ENCODE data around the gene ATRN.
A peak's percentile ranks its signal among the peaks of the same experiment; 100 is the strongest.
"Not testable (repeated sequence)": the region's sequence is repeated elsewhere in the genome, so short reads cannot be mapped to it uniquely, and the experiment has no call there.

ATRN gene

DNA sequence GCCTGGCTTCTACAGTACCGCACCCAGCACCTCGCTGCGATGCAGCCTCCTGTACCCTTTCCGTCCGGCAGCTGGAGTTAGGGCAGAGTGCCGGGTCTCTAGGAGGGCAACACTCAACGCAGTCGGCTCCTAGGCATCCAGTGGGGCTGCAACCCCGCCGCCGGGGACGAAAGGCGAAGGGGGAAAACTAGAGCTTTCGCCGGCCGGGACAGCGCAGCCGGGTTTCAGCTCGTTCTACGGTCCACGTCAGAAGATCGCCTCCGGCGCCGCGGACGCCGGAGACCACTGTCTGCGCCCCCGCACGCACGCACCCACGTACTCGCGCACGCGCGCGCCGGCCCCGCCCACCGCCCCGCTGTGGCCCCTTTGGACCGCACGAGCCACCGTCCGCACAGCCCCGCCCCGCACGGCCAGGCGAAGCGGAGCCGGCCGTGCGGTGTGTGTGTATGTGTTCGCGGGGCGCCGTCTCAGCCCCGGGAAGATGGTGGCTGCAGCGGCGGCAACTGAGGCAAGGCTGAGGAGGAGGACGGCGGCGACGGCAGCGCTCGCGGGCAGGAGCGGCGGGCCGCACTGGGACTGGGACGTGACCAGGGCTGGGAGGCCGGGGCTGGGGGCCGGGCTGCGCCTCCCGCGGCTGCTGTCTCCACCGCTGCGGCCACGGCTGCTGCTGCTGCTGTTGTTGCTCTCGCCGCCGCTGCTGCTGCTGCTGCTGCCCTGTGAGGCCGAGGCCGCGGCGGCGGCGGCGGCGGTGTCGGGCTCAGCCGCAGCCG is at the start of gene ATRN:
ATRN (plus strand) TSS at position 392 of the 770 bp plus-strand sequence; CDS start at position 482, 90 bp downstream.
- peak; percentile 85 for DNase-seq

DNA sequence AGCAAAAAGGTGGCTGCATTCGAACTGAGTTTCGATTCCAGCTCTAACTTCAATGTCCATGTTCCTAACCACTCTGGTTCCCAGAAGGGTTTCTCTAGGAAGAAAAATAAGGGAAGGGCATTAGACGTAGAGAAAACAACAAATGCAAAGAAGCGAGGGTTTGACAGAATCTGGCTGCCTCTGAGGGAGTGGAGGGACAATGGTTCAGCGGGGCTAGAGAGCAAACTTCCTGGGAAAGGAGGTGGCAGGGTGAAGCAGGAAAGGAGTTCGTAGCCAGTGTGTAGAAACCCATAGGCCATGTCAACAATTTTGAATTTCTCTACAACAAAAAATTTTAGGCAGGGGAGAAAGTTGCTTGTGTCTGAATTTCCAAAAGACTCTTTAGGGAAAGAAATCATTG is 48.8 kb upstream of the ATRN start:
- no peak for DNase-seq

DNA sequence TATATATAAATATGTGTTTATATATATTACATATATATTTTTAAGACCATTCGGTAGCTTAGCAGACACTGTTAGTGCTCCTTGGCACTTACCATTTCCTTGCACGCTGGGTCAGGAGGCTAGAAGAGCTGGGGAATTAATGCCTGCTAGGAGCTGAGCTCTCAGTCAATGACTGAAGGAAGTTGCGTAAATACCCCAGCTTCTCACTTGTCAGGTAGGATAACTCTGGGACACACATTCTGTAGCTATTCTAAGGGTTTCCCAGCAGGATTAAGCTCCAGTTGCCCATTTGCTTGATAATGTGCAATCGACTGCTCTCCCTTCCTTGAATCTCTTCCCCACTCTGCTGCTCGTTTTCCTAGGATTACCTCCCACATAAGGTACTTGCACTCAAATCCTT is 47.7 kb upstream of the ATRN start:
- no peak for DNase-seq

DNA sequence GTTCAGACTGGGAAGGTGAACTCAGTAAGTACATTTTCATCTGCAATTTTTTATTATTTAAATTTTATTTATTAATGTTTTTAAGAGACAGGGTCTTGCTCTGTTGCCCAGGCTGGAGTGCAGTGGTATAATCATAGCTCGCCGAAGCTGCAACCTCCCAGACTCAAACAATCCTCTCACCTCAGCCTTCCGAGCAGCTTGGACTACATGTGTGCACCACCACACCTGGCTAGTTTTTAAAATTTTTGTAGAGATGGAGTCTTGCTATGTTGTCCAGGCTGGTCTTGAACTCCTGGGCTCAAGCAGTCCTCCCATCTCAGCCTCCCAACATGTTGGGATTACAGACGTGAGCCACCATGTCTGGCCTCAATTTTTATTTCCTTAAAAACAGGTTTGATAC is 44.1 kb upstream of the ATRN start:
- DNase-seq = not testable (repeated sequence)

DNA sequence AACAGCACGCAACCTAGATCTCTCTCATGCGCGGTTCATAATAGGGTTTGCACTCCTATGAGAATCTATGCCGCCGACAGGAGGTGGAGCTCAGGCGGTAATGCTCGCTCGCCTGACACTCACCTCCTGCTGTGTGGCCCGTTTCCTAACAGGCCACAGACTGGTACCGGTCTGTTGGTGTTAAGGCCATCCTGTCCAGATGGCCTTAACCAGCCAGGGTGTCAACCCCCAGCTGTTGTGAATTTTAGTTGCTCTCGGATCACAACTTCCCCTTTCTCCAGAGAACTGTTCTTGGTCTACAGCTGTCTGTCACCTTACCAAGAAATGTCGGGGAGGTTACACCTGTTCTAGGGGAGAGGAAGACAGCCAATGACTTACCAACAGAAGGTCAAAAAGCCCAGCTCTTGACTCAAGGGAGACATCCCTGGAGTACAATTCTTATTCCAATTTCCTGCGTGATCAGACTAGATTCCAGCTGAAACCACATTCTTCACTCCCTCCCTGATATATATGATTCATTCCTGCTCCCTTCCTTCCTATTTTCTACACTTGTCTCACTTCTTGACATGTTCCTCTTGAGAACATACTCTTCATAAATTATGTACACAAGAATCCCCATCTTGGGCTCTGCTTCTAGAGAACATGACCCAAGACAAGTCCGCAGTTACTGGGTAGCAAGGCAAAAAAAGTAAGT is 40.3 kb upstream of the ATRN start:
- DNase-seq = no peak

DNA sequence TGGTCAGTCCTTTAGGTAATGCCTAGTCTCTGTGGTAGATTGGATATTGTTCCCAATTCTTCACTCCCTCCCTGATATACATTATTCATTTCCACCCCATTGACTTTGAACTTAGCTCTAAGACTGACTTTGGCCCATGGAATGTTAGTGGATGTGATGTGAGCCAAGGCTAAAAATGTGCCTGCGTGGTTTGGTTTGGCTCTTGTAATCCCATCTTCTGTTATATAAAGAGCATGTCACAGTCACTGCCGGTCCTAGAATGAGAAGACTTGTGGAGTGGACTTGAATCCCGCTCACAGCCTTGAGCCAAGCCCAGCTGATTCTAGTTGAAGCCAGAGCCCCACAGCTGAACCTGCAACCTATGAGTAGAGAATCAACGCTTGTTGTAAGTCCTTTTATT is 39.7 kb upstream of the ATRN start:
- DNase-seq = no peak

DNA sequence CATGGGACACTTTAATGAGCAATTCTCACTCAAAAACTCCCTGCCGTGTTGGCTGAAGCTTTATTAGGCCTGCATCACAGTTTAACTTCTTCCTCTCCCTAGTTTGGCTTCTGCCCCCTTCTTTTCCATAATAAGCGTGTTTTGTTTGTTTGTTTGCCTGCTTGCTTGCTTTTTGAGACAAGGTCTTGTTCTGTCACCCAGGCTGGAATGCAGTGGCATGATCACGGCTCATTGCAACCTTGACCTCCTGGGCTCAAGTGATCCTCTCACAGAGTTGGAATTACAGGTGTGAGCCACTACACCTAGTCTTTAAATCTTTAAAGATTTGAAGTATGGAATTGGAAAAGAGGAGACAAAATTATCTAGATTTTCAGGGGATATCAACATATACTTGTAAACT is 38.0 kb upstream of the ATRN start:
- DNase-seq = no peak

DNA sequence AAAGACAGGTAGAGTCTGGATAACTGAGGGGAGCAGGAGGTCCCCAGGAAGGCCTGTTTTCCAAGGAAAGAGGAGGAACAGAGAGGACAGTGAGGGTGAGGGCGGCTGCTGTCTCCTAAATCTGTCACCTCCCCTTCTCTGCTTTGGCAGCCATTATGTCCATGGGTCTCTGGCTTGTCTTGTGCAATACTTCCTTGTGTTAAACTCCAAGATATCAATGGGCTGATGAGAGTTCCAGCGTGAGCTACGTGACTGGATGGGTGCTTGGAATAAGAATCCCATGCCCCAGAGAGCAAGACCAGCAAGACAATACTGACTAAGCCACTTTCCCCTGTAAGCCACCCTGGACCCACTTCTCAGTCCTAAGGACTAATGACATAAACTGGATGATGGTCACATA is 37.1 kb upstream of the ATRN start:
- no peak for DNase-seq

DNA sequence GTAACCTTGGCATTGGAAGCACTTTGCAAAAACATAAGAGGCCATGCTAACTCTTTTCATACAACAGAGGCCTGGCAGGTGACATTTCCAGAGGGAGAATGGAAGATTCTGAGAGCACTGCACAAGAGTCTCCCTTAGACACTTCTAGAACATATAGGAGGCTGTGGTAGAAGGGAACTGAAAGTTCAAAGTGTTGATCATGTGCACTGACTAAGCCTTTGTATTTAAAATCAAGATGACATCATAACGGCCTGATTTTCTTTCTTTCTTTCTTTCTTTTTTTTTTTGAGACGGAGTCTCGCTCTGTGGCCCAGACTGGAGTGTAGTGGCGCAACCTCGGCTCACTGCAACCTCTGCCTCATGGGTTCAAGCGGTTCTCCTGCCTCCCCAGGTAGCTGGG is 36.6 kb upstream of the ATRN start:
- no peak for DNase-seq

DNA sequence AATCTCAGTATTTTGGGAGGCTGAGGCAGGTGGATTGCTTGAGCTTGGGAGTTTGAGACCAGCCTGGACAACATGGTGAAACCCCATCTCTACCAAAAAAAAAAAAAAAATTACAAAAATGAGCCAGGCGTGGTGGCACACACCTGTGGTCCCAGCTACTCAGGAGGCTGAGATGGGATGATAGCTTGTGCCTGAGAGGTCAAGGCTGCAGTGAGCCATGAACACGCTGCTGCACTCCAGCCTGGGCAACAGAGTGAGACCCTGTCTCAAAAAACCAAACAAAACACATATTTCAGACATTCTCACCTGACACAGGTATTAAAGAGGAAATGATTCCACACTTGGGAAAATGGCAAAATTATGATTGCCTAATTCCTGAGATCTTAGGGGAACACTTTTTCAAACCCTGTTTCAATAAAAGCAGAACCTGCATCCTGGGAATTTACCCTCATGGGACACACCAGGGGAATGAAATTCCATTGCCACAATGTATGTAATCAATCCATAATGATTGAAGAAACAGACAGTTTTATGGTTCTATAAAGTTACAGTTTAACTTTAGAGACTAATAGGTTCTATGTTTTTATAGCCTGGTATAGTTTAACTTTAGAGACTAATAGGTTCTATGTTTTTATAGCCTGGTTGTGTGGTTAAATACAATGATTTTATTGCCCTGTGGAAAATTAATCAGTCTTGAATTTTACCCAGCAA is 33.8 kb upstream of the ATRN start:
- DNase-seq = no peak

DNA sequence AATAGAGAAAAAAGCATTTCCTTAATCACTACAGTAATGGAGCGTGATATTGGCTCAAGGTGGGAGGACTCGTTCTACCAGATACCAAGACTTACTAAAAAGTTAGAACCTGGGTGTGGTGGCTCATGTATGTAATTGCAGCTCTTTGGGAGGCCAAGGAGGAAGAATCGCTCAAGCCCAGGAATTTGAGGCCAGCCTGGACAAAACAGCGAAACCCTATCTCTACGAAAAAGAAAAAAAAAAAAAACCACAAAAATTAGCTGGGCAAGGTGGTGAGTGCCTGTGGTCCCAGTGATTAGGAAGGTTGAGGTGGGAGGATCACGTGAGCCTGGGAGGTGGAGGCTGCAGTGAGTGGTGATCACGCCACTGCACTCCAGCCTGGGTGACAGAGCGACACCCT is 24.0 kb upstream of the ATRN start:
- no peak for DNase-seq

DNA sequence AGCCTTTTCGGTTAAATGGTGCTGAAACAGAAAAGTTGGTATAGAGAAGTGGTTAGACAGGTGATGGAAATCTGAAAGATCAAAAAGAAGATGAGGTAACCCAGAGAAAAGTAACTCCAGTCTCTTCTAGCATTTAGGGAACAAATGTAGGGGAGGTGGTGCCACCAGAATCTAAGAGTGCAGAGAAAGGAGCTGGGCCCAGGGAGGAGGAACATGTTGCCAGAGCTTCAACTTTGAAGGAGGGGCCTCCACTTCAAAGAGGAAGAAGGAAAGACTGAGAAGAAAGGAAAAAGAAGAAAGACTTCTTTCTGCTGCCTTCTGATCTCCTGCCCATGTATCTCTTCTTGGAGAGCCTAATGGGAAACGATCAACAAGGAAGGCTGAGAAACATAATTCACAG is 23.5 kb upstream of the ATRN start:
- DNase-seq = no peak

DNA sequence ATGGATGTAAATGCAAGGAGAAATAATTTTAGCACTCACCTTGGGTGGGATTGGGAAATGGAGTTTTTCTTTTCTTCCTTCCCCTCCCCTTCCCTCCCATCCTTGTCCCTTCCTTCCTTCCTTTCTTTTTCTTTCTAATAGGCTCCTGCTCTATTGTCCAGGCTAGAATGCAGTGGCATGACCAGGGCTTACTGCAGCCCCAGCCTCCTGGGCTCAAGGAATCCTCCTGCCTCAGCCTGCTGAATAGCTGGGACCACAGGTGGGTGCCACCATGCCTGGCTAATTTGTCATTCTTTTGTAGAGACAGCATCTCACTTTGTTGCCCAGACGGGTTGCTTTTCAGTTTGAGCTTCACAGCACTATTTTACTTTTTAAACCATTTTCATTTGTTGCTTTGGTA is 21.5 kb upstream of the ATRN start:
- no peak for DNase-seq

DNA sequence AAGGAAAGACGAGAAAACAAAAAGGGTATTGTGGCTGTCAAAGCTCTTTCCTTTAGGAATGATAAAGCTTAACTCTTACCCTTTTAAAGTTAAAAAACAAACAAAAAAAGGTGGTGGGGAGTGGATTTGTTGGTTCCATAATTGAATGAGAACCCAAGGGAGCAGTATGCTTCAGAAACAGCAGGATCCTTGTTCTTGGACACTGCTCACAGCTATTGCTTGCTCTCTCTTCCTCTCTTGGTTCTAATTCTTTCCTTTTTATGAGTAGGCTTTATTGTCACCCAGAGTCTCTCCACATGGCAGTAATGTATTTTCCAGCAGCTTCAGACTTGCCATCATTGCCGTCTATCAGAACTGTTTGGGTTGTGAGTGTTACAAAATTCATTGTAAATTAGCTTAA is 18.7 kb upstream of the ATRN start:
- DNase-seq = no peak

DNA sequence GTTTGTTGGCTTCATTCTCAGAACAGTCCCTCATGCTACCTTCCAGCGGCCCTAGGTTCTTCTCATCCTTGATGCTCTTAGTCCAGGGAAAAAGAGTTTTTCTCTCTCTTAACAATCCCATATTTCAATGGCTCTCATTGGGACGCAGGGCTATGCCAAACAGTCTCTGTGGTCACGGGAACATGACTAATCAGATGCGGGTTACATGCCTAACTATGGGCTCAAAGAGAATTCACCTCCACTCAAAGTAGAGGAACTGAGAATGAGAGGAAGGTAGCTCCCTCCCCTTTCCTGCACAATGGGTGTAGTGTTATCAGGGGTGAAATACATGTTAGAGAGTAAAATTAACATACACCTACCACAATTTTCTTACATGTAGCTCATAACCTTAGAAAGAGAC is 18.1 kb upstream of the ATRN start:
- DNase-seq = no peak

DNA sequence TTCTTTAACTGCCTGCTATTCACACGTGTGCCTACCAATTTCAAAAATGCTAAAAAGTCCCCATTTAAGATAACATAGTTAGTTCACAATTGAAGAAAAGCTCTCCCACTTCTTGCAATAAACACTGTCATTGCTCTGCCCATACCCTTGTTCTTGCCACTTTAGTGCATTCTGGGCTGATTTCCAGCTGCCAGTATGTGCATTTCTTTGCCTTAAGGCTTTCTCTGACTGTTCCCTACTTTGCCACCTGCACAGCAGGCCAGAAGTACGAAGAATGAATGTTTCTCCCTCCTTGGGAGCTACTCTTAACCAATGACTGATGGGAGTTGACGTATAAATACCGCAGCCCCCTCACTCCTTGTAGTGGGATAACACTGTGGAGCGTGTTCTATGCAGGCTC is 16.0 kb upstream of the ATRN start:
- DNase-seq = no peak

DNA sequence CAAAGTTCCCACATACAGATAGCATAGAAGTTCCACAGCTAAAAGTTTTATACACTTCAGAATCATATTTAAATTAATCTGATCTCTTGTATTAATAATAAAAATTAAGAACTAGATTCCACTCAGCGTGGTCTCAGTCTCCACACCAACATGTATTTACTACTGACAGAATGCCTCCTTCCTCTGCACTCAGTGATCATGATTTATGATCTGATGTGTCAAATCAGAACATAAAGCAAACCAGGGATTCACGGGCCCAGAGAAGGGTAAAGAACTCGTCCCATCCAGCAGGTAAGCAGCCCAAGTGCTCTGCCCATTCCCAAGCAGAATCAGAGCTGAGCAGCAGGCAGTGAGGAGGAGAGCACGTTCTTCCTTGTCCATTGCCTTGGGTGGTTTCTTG is 14.2 kb upstream of the ATRN start:
- DNase-seq = no peak

DNA sequence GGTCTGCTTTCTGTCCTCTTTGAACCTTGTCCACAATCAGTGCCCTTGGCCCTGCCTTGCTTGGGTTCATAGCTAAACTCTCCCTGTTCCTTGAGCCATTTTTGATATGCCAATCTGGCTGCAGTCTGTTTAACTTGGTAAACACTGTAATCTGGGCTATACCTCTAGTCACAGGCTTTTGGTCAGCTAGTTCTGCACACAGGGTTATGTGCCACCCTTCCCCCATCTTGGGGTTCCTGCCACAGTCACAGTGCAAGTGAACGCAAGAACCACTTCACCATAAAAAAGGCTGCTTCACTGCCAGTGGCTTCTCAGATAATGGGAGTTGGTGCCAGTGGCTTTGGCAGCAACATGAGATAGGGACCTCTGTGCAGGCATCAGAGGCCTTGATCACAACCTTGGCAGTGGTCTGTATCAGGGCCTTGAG is 10.9 kb upstream of the ATRN start:
- no peak for DNase-seq

DNA sequence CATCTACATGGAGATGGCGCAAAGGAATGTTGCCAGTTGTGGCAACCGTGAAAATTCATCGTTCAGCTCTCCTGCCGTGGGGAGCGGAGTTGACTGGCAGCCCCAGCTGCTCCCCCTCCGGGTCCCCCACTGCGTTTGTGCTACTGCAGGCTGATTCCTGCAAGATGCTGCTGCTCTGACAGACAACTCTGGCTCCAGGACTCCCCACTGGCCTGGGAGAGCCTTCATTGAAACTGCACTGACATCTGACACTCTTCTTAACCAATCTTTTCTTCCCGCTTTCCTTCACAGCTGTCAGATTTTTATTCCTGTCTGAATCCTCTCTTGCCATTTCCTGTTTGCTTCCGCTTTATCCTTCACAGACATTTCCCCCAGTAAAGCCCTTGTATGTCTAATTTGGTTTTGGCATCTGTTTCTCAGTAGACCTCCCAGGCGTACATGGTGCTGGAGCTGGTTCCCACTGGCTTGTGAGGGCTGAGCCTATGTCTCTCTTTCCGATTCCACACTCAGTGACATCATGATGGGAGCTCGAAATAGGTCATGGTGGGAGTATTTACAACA is 9.5 kb upstream of the ATRN start:
- DNase-seq = peak; percentile 50

DNA sequence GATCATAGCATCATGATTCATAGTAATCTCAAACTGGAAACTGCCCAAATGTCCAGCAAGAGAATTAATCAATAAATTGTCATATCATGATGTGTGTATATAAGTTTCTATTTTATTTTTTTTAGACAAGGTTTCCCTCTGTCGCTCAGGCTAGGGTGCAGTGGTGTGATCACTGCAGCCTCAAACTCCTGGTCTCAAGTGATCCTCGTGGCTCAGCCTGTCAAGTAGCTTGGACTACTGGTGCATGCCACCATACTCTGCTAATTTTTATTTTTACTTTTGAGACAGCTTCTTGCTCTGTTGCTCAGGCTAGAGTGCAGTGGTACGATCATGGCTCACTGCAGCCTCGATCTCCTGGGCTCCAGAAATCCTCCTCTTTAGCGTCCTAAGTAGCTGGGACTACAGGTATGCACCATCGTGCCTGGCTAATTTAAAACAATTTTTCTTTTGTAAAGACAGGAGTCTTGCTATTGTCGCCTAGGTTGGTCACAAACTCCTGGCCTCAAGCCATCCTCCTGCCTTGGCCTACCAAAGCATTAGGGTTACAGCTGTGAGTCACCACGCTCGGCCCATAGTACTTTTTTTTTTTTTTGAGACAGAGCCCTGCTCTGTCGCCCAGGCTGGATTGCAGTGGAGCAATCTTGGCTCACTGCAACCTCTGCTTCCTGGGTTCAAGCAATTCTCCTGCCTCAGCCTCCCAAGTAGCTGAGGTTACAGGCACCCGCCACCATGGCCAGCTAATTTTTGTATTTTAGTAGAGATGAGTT is 8.7 kb upstream of the ATRN start:
- no peak for DNase-seq

DNA sequence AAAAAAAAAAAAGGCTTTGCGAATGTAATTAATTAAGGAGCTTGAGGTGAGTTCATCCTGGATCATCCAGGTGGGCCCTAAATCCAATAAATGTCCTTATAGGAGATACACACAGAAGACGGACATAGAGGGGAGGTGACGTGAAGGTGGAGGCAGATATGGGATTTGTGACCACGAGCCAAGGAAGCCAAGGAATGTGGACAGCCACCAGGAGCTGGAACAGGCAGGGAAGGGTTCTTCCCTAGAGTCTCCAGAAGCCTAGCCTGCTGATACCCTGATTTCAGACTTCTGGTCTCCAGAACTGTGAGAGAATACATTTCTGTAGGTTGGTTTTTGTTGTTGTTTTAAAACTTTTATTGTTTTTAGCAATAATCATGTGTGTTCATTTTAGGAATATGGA is 6.7 kb upstream of the ATRN start:
- no peak for DNase-seq

DNA sequence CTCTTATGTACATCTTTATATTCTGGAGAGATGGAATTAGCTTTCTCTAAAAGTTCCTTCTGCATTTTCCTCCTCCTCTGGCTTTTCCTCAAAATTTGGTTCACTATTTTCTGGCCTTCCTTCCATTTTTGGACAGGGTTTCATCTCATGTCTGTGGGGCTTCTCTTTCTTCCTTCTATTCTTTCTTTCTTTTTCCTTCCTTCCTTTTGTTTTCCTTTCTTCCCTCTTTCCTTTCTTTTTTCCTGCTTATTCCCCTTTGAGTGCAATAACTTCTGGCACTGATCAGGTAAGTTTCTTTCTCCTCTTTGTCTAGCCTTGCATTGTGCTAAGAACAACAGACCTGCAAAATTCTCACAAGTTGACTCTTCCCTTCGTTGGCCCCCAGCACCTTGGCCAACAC is 5.5 kb upstream of the ATRN start:
- DNase-seq = no peak

DNA sequence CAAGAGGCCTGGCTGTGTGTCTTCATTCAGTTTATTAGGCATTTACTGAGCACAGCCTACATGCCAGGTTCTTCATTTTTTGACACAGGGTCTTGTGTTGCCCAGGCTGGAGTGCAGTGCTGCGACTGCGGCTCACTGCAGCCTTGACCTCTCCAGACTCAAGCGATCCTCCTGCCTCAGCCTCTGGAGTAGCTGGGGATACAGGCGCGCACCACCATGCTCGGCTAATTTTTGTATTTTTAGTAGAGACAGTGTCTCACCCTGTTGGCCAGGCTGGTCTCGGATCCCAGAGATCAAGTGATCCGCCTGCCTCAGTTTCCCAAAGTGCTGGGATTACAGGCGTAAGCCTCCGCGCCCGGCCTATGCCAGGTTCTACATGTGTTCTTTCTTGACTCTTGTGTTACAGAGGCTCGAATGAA is 601 bp upstream of the ATRN start:
- DNase-seq = no peak

Measured in NCI-H2227 treated with DMSO at 0.1 percent for 48 hours (cell line).